DMS114 treated with DMSO at 0.1 percent for 48 hours (cell line): ENCODE results near the gene CAPN3.

ENCODE experiments used
- DNase-seq: peaks from one replicate; lab custom pipeline; 2025; ENCODE audit not compliant: unreplicated experiment; lab: John Stamatoyannopoulos, UW

CAPN3 gene

DNA sequence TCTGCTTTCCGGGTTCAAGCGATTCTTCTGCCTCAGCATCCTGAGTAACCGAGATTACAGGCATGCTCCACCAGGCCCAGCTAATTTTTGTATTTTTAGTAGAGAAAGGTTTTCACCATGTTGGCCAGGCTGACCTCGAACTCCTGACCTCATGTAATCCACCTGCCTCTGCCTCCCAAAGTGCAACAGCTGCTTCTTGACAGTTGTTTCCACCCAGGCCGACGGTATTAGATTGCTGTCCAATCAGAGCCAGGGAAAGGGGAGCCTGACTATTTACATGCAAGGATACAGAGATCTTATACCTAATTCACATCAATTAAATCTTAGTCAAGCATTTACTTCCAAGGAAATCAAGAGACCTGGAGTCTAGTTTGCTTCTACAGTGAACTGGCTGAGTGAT lies 4.0 kb upstream of the CAPN3 start:
- no peak for DNase-seq

DNA sequence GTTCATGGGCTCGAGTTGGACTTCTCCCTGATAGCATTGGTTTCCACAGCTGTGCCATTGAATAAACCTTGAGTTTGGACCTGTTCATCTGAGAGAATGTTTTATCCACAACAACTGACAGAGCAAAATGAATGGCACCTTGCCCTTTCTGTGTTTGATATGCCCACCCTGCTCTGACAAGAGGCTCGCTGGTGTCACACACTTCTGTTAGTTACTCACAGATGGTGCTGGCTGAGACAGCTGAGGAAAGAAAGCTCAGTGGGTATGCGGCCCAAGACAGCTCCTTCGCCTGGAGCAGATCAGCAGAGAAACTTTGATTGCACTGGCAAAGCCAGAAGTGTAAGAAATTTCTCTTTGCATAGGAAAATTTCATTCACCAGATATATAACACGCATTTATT lies 2.5 kb upstream of the CAPN3 start:
- no peak for DNase-seq

GRCh38 chr15:42358141-42358540 lies 1.2 kb upstream of the CAPN3 start:
- DNase-seq: no peak

- no peak for DNase-seq
These were observed 684 bp downstream of the CAPN3 start for GRCh38 chr15:42359985-42360384.

DNA sequence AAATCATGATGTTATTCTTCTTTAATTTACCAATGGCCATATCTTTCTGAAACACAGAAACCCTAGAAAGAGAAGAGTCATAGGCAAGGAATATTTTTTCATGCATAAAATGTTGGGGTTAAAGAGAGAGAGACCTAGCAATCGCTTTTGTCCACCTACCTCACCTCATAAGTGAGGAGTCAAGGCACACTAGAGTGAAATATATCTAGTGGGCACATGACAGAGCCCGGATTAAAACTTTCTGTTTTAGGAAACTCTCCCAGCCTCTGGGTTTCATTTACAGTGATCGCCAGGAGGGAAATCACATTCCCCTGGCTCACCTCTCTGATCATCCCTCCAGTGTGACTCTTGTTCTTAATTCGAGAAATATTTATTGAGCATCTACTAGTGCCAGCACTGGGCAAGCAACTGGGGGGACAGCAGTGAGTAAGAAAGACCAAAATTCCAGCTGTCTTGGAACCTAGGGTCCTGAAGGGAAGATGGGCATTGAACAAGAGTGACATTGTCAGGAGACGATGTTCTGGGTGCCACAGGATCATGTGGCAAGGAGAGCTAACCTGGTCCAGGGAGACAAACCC lies 1.3 kb downstream of the CAPN3 start:
- no peak for DNase-seq

GRCh38 chr15:42363487-42363886 lies 4.2 kb downstream of the CAPN3 start:
- DNase-seq: no peak

DNA sequence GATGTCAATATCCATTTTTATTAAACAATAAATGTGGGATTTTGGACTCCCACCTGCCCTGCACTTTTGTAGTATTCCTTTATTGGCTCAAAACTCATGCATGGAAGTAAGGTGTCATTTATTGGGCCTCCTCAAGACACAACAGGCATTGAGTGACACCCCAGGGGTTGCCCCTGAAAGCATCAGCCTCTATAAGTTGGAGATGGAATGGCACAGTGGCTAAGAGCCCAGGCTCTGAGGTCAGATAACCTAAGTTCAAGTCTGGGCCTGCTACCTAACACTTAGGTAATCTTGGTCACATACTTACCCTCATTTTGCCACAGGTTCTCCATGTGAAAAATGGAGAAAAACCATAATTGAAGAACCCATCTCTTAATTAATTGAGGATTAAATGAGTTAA lies 4.6 kb downstream of the CAPN3 start:
- DNase-seq: no peak

- no peak for DNase-seq
These were observed 5.2 kb downstream of the CAPN3 start for GRCh38 chr15:42364529-42364928.

GRCh38 chr15:42365921-42366550 lies 6.7 kb downstream of the CAPN3 start:
- DNase-seq: no peak

DNA sequence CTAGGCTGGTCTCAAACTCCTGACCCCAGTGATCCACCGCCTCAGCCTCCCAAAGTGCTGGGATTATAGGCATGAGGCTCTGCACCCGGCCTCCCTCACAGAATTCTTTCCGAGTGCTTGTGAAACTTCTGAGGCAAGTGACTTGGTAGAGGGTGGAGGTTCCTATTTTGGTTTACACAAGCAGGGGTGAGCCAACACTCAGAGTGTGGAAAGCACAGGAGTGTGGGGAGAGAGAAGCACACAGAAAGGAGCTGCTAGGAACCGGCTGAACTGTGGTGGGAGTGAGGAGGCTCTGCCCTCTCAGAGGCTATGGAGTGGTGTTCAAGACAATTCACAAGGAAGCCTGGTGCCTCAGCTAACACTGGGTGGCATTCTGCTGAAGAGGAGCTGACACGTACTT lies 7.7 kb downstream of the CAPN3 start:
- DNase-seq: no peak

- DNase-seq: no peak
These were observed 8.8 kb downstream of the CAPN3 start for GRCh38 chr15:42368096-42368495.

GRCh38 chr15:42371096-42371495 lies 11.8 kb downstream of the CAPN3 start:
- no peak for DNase-seq

GRCh38 chr15:42373274-42373673 lies 14.0 kb downstream of the CAPN3 start:
- DNase-seq: no peak

DNA sequence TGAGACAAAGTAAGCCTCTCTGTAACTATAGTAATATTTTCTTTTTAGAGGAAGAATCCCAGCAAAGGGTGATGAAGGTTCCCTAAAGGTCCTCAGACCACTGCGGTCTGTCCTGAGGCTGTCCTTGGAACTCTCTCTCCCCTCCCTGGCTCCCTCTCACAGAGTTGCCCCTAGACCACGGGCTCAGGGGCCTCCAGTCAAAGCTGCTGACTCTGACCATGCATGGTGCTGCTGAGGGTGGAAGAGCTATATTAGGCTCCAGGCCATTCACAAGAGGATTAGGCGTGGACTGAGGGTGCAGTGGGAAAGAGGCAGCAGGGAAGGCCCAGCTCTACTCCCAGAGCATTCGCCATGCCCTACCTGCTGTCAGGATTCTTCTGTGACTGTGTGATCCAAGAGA lies 14.6 kb downstream of the CAPN3 start:
- no peak for DNase-seq

DNA sequence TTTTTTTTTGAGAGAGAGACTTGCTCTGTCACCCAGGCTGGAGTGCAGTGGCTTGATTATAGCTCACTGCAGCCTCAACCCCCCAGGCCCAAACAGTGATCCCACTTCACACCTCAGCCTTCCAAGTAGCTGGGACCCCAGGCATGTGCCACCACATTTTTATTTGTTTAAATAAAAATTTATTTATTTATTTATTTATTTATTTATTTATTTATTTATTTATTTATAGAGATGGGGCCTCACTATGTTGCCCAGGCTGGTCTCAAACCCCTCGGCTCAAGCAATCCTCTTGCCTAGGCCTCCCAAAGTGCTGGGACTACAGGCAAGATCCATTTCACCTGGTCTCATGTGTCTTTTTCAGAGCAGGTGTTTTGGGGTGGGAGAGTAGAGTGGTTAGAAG lies 15.5 kb downstream of the CAPN3 start:
- DNase-seq: no peak

DNA sequence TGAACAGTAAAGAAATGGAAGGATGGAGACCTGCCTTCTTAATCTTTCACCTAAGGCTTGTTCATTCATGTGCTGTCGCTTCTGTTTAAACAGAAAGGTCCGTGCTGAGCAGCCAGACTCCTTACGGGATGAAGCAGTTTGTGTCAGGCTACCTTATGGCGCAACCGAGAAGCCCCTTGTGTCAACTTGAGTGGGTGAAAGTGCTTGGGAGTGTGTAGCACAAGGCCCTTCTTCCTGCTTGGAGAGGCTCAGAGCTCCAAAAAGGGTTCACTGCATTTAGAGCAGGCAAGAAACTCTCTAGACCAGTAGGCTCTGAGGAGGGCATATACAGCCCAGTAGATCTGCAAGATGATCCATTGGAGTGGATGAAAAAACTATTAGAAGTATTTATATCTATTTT lies 16.0 kb downstream of the CAPN3 start:
- DNase-seq: no peak

DNA sequence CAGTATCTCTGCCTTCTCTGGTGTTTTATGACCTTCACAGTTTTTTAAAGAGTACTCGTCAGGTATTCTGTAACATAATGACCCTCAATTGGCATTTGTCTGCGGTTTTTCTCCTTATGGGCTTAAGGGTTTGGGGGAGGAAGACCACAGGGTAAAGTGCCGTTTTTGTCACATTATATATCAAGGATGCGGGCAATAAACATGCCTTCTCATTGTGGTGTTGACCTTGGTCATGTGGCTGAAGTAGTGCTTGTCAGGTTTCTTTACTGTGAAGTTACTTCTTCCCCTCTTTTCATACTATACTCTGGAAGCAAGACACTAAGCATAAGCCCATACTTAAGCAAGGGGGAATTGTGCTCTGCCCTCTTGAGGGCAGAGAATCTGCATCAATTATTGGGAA lies 16.6 kb downstream of the CAPN3 start:
- DNase-seq: no peak

DNA sequence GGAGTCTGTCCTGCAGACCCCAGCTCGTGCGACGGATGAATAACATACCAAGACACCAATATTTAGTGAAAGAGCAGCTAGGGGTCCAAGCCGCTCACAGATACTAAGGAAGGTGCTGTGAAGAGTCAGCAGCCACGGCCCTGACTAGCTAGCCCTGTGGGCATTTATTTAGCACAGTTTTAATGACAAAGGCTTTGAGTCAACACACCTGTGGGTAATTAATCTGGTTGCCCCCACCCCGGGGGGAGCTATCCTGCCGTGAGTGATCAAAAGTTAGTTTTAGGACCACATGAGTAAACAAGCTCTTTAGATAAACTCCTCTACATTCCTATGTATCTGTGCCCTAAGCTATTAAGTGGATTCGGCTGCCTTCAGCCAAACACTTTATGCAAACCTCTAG lies 18.7 kb downstream of the CAPN3 start:
- no peak for DNase-seq

DNA sequence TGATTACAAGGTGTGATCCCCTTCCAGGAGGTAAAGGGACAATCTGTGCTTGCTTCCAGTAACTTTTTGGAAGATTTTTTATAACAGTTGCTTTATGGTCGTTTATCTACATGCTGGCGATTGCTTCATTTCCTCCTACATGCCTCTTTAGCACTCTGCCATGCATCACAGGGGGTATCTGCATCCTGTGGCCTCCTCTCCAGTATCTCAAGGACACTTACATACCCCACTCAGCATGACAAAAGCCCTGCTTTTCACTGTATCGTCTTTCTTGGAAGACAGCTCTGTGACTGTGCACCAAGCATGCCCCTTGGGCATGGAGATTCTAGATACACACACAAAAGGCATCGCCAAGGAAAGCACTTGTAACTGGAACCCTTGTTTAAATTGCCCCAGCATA lies 25.3 kb downstream of the CAPN3 start:
- no peak for DNase-seq

DNA sequence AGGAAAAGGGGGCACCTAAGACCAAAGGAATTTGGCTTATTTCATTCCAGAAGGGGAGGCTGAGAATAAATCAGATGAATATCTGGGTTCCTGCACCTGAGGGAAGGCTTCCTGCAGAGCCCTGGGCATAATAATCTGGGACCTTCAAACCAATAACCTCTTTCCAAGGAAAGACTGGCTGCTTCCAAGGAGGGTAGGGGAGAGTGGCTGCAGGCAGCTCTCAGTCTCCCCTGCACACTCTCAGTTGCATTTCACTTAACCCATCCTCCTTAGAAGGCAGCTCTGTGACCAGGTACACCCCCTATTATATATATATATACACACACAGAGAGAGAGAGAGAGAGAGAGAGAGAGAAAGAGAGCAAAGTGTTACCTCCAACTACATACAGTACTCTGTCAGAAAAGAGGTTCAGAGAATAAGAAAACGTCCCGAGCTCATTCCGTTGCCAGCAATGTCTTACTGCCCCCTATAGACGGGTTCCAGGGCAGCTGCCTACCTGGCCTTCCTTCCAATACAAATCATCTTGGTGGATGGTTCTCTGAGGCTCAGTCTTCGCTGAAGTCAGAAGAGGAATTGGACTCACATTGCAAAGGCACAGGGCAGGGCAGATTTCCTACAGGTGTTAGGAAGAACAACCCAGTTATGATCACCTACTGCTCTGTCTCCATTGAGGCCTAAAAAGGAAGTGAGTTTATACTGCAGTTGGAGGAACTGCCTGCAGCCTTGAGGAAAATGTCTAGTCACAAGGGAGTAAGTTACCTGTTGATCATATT lies 26.1 kb downstream of the CAPN3 start:
- DNase-seq: peak; percentile 9

- DNase-seq: no peak
These were observed 26.8 kb downstream of the CAPN3 start for GRCh38 chr15:42385980-42386700.

GRCh38 chr15:42387603-42388002 lies 28.3 kb downstream of the CAPN3 start:
- no peak for DNase-seq
